Muscle of leg (tissue), 11 donors: ENCODE measurements around the gene CKB. TPM values are rescaled to one million over a fixed set of nuclear protein-coding genes. Genes with fewer than 3 reads are reported as not detected.

Source experiments
- DNase-seq: peaks from one replicate; pipeline ENCODE4 v3.0.0; 2013
- H3K27ac ChIP-seq: one replicate; pipeline ENCODE4 v1.5.1; 2013; ENCODE audit warnings: mild to moderate bottlenecking, low read length, control low read depth
- H3K27me3 ChIP-seq: one replicate; pipeline ENCODE4 v1.6.1; 2013; ENCODE audit warnings: low read length; ENCODE audit not compliant: control insufficient read depth, insufficient read depth
- H3K36me3 ChIP-seq: one replicate; pipeline ENCODE4 v1.6.1; 2013; ENCODE audit warnings: low read length; ENCODE audit not compliant: control insufficient read depth, insufficient read depth
- H3K4me1 ChIP-seq: one replicate; pipeline ENCODE4 v1.6.1; 2013; ENCODE audit warnings: low read length; ENCODE audit not compliant: control insufficient read depth, insufficient read depth
- H3K4me3 ChIP-seq: one replicate; pipeline ENCODE4 v1.5.1; 2013; ENCODE audit warnings: low read length, control low read depth
- H3K9me3 ChIP-seq: replicated peaks from 2 replicates; pipeline ENCODE4 v1.6.1; 2013; ENCODE audit warnings: low read depth, low read length; ENCODE audit not compliant: control insufficient read depth
- WGBS: methylation state at CpG from one replicate; pipeline ENCODE4 v1.1.5; 2013; ENCODE audit warnings: missing lambda C conversion rate; ENCODE audit not compliant: insufficient coverage; 5-methylcytosine and 5-hydroxymethylcytosine counted together
- polyA plus RNA-seq, 8 donors: library from polyadenylated mRNA; unstranded; fragments of 120-200 nt; gene quantifications; one replicate each; pipeline versions ENCODE4 v1.2.1 to v1.2.3, GENCODE V29; 2013; ENCODE audit warnings: inconsistent platforms in 1 of 8, low replicate concordance in 1 of 8; ENCODE audit not compliant: insufficient read length in 8 of 8, insufficient read depth in 1 of 8
- total RNA-seq: library from RNA; stranded (reverse); fragments of 120-200 nt; gene quantifications from one replicate; pipeline ENCODE4 v1.2.4, GENCODE V29; 2013

The CKB gene
- total and polyA plus RNA-seq, 9 donors = 155 to 560 (median 329) TPM

GRCh38 chr14:103562179-103562428 lies 39.5 kb upstream of the CKB start:
- peak overlapping the region; percentile 87 for H3K27ac ChIP-seq
- WGBS = under 1% methylated on average over 25 of the region's 25 CpGs
- peaks cover 21% of the 10 kb centered on the region for H3K36me3 ChIP-seq
- DNase-seq = peak; percentile 66
- no peaks in the 10 kb centered on the region for H3K9me3 ChIP-seq
- H3K4me1 ChIP-seq = peaks cover 40% of the 10 kb centered on the region
- H3K4me3 ChIP-seq = peak overlapping the region; percentile 95
- no peaks in the 10 kb centered on the region for H3K27me3 ChIP-seq

GRCh38 chr14:103561381-103562178 lies 39.0 kb upstream of the CKB start:
- Histone ChIP-seq H3K27me3 (no peaks in the 10 kb centered on the region), H3K4me3 (peak overlapping the region; percentile 95), H3K9me3 (no peaks in the 10 kb centered on the region), H3K36me3 (peaks cover 19% of the 10 kb centered on the region), H3K27ac (peak overlapping the region; percentile 87), H3K4me1 (peaks cover 40% of the 10 kb centered on the region)
- WGBS = 4% methylated on average over 24 of the region's 36 CpGs
- DNase-seq = peak; percentile 83

GRCh38 chr14:103560691-103561090 lies 38.1 kb upstream of the CKB start:
- Histone ChIP-seq H3K4me1 (peaks cover 44% of the 10 kb centered on the region), H3K4me3 (peak overlapping the region; percentile 95), H3K27ac (peak overlapping the region; percentile 87), H3K36me3 (peaks cover 16% of the 10 kb centered on the region), H3K27me3 (no peaks in the 10 kb centered on the region), H3K9me3 (no peaks in the 10 kb centered on the region)
- WGBS = 95% methylated on average over 2 of the region's 8 CpGs
- peak; percentile 19 for DNase-seq

- Histone ChIP-seq H3K27me3 (no peaks in the 10 kb centered on the region), H3K4me3 (no peak overlapping the region), H3K4me1 (peaks cover 50% of the 10 kb centered on the region), H3K36me3 (peaks cover 16% of the 10 kb centered on the region), H3K27ac (no peak overlapping the region), H3K9me3 (no peaks in the 10 kb centered on the region)
- 31% methylated on average over 8 of the region's 9 CpGs for WGBS
- DNase-seq = peak; percentile 85
These were observed 37.1 kb upstream of the CKB start for GRCh38 chr14:103559766-103560165.

- peaks cover 54% of the 10 kb centered on the region for H3K4me1 ChIP-seq
- no peaks in the 10 kb centered on the region for H3K27me3 ChIP-seq
- no peaks in the 10 kb centered on the region for H3K9me3 ChIP-seq
- H3K4me3 ChIP-seq = no peak overlapping the region
- WGBS = 81% methylated on average over 8 of the region's 16 CpGs
- H3K36me3 ChIP-seq = peaks cover 16% of the 10 kb centered on the region
- peak; percentile 32 for DNase-seq
- H3K27ac ChIP-seq = peak overlapping the region; percentile 25
These were observed 35.6 kb upstream of the CKB start for GRCh38 chr14:103558071-103558882.

- Histone ChIP-seq H3K4me1 (peaks cover 65% of the 10 kb centered on the region), H3K36me3 (peaks cover 16% of the 10 kb centered on the region), H3K27me3 (no peaks in the 10 kb centered on the region), H3K9me3 (no peaks in the 10 kb centered on the region), H3K27ac (no peak overlapping the region), H3K4me3 (no peak overlapping the region)
- 87% methylated on average over 6 of the region's 15 CpGs for WGBS
- DNase-seq = no peak
These were observed 34.5 kb upstream of the CKB start for GRCh38 chr14:103556946-103557758.

- Histone ChIP-seq H3K36me3 (peaks cover 15% of the 10 kb centered on the region), H3K4me3 (no peak overlapping the region), H3K27ac (peak overlapping the region; percentile 67), H3K9me3 (no peaks in the 10 kb centered on the region), H3K4me1 (peaks cover 69% of the 10 kb centered on the region), H3K27me3 (no peaks in the 10 kb centered on the region)
- DNase-seq = no peak
- WGBS = 82% methylated on average over 2 of the region's 15 CpGs
These were observed 33.1 kb upstream of the CKB start for GRCh38 chr14:103555559-103556337.

GRCh38 chr14:103552846-103553210 lies 30.2 kb upstream of the CKB start:
- Histone ChIP-seq H3K4me1 (peaks cover 76% of the 10 kb centered on the region), H3K27ac (peak overlapping the region; percentile 85), H3K4me3 (no peak overlapping the region), H3K9me3 (no peaks in the 10 kb centered on the region), H3K36me3 (no peaks in the 10 kb centered on the region), H3K27me3 (no peaks in the 10 kb centered on the region)
- 80% methylated on average over 2 of the region's 11 CpGs for WGBS
- DNase-seq = no peak

- 43% methylated on average over 9 of the region's 18 CpGs for WGBS
- peak; percentile 89 for DNase-seq
- H3K4me1 ChIP-seq = peaks cover 75% of the 10 kb centered on the region
- H3K27ac ChIP-seq = peak overlapping the region; percentile 85
- no peaks in the 10 kb centered on the region for H3K27me3 ChIP-seq
- no peaks in the 10 kb centered on the region for H3K9me3 ChIP-seq
- H3K4me3 ChIP-seq = peak overlapping the region; percentile 35
- H3K36me3 ChIP-seq = no peaks in the 10 kb centered on the region
These were observed 29.6 kb upstream of the CKB start for GRCh38 chr14:103552011-103552845.
